Mucosa of descending colon (tissue), 3 donors: ENCODE results near the gene SMYD4. TPM values are rescaled to one million over a fixed set of nuclear protein-coding genes. Genes with fewer than 3 reads are reported as not detected.

ENCODE experiments used
- ATAC-seq: fragments of 200-7000 bp; cut with Tn5 transposase; one replicate; pipeline ENCODE4 v1.9.1; 2020; ENCODE audit warnings: mild to moderate bottlenecking, moderate library complexity
- DNase-seq, 3 donors: peaks; one replicate each; pipeline ENCODE4 v3.0.0-alpha.2; 2020
- H3K36me3 ChIP-seq: fragments of 200-600 bp; one replicate; pipeline ENCODE4 v1.8.0; 2021; ENCODE audit warnings: low read depth, mild to moderate bottlenecking
- H3K4me1 ChIP-seq: fragments of 200-600 bp; one replicate; pipeline ENCODE4 v1.8.0; 2021; ENCODE audit warnings: low read depth, mild to moderate bottlenecking
- H3K4me3 ChIP-seq: fragments of 200-600 bp; one replicate; pipeline ENCODE4 v1.8.0; 2021; ENCODE audit warnings: mild to moderate bottlenecking
- H3K9me3 ChIP-seq: fragments of 200-600 bp; one replicate; pipeline ENCODE4 v1.8.0; 2021; ENCODE audit warnings: mild to moderate bottlenecking
- CTCF ChIP-seq: fragments of 200-600 bp; IDR thresholded peaks from one replicate; pipeline ENCODE4 v1.8.0; 2022; ENCODE audit warnings: antibody characterized with exemption, mild to moderate bottlenecking
- intact Hi-C, 2 donors: fragments of 100-400 bp; cut with DNase I in 1 of 2; cut with micrococcal nuclease in 1 of 2; formaldehyde crosslinking; loops; one replicate each; pipeline versions ENCODE4 v1.11.0 to v1.11.1; 2022; cut with DNase I, micrococcal nuclease
- total RNA-seq, 3 donors: library from RNA; stranded (reverse); fragmentation: NEBNext Ultra II Directional in 2 of 3; extraction: Animal tissue kit (Norgen Biotek cat#: 25700) in 2 of 3; gene quantifications; one replicate each; pipeline versions ENCODE4 v1.2.1 to v1.2.4, GENCODE V29; 2021 to 2023
- donor health status: DM: no; HTN: no; CAD: no; lungs with moderate emphysema.
- donor health status: DM: no; HTN: no; CAD: no.
- donor health status: DM: no; HTN: yes; CAD: no.

SMYD4 gene
- total RNA-seq, 3 donors from 2014 or later: 9.8 to 19.4 (median 10.7) TPM

- H3K4me1 ChIP-seq: no peaks in the 10 kb centered on the region
- ATAC-seq (no peak), DNase-seq (no peak)
- H3K36me3 ChIP-seq: no peaks in the 10 kb centered on the region
- no peaks in the 10 kb centered on the region for H3K9me3 ChIP-seq
- H3K4me3 ChIP-seq: no peak overlapping the region
- intact Hi-C loops: no loop called here
- no peak for TF ChIP-seq CTCF
Measured at GRCh38 chr17:1847191-1847590, 17.5 kb upstream of the SMYD4 start.

- H3K4me3 ChIP-seq: no peak overlapping the region
- H3K36me3 ChIP-seq: no peaks in the 10 kb centered on the region
- H3K9me3 ChIP-seq: no peaks in the 10 kb centered on the region
- TF ChIP-seq CTCF: no peak
- H3K4me1 ChIP-seq: no peaks in the 10 kb centered on the region
- intact Hi-C loops: no loop called here
- ATAC-seq (no peak), DNase-seq (no peak)
Measured at GRCh38 chr17:1843947-1844346, 14.2 kb upstream of the SMYD4 start.

GRCh38 chr17:1839516-1839915, 9.8 kb upstream of the SMYD4 start:
- intact Hi-C loops: no loop called here
- DNase-seq (no peak), ATAC-seq (no peak)
- Histone ChIP-seq H3K36me3 (no peaks in the 10 kb centered on the region), H3K4me3 (no peak overlapping the region), H3K4me1 (no peaks in the 10 kb centered on the region), H3K9me3 (no peaks in the 10 kb centered on the region)
- TF ChIP-seq CTCF: no peak

- DNase-seq (peak in 1 of 3 donors; percentile 10), ATAC-seq (no peak)
- Histone ChIP-seq H3K4me1 (peaks cover 9% of the 10 kb centered on the region), H3K9me3 (no peaks in the 10 kb centered on the region), H3K36me3 (no peaks in the 10 kb centered on the region), H3K4me3 (no peak overlapping the region)
- TF ChIP-seq CTCF: no peak
- intact Hi-C loops: no loop called here
Measured at GRCh38 chr17:1834380-1835149, 4.9 kb upstream of the SMYD4 start.

GRCh38 chr17:1830288-1830687, 586 bp upstream of the SMYD4 start:
- TF ChIP-seq CTCF: no peak
- DNase-seq (peak in 1 of 3 donors; percentile 10), ATAC-seq (peak; percentile 16)
- peak overlapping the region; percentile 61 for H3K4me3 ChIP-seq
- H3K4me1 ChIP-seq: peaks cover 13% of the 10 kb centered on the region
- intact Hi-C loops: no loop called here
- no peaks in the 10 kb centered on the region for H3K36me3 ChIP-seq
- no peaks in the 10 kb centered on the region for H3K9me3 ChIP-seq

- DNase-seq: peak in 2 of 3 donors; percentile 58 to 63
- Histone ChIP-seq H3K36me3 (no peaks in the 10 kb centered on the region), H3K4me3 (peak overlapping the region; percentile 61), H3K9me3 (no peaks in the 10 kb centered on the region), H3K4me1 (peaks cover 13% of the 10 kb centered on the region)
- TF ChIP-seq CTCF: no peak
- ATAC-seq: peak; percentile 64
- intact Hi-C loops: no loop called here
Measured at GRCh38 chr17:1829216-1829591, 498 bp downstream of the SMYD4 start.
